Prostate gland (tissue), 2 donors: ENCODE results near the gene CHST11.

Experiments used
- CTCF ChIP-seq, 4 experiments: fragments of 200-600 bp in 2 of 4; fragments of 450-650 bp in 2 of 4; sonication (generic) in 2 of 4; IDR thresholded peaks; 1 replicate in 3 of 4; 2 replicates in 1 of 4; pipeline ENCODE4 v1.5.1; 2016 to 2019; ENCODE audit warnings: antibody characterized with exemption in 4 of 4, mild to moderate bottlenecking in 2 of 4, moderate library complexity in 2 of 4
- POLR2A ChIP-seq: fragments of 450-650 bp; IDR thresholded peaks from one replicate; pipeline ENCODE4 v1.6.1; 2016; ENCODE audit warnings: antibody characterized with exemption, mild to moderate bottlenecking

GRCh38 chr12:104578453-104578852, 121.7 kb downstream of the CHST11 start:
- no peak for TF ChIP-seq CTCF (IDR thresholded peaks at IDR 0.05)
- TF ChIP-seq POLR2A: no peak
